DOHH2 (cell line): ENCODE data around the gene KCNK1.

ENCODE experiments used
- H3F3A ChIP-seq: fragments of 200-600 bp; sonication (generic), shearing (Covaris generic); 2 replicates; pipeline ENCODE4 v1.6.0; 2016; ENCODE audit warnings: antibody characterized with exemption, mild to moderate bottlenecking; ENCODE audit not compliant: control insufficient read depth, insufficient read depth
- H3K27ac ChIP-seq: fragments of 200-600 bp; sonication (generic); 2 replicates; pipeline ENCODE4 v1.5.1; 2014; ENCODE audit warnings: low read depth, mild to moderate bottlenecking, low read length, moderate library complexity
- H3K27me3 ChIP-seq: fragments of 200-600 bp; sonication (generic); 2 replicates; pipeline ENCODE4 v1.6.1; 2014; ENCODE audit warnings: mild to moderate bottlenecking, low read length, mixed read lengths; ENCODE audit not compliant: control insufficient read depth
- H3K36me3 ChIP-seq: fragments of 200-600 bp; sonication (generic); 2 replicates; pipeline ENCODE4 v1.6.1; 2014; ENCODE audit warnings: mild to moderate bottlenecking, low read length, moderate library complexity, mixed read lengths; ENCODE audit not compliant: control insufficient read depth
- H3K4me1 ChIP-seq: fragments of 200-600 bp; sonication (generic); 2 replicates; pipeline ENCODE4 v1.6.1; 2014; ENCODE audit warnings: mild to moderate bottlenecking, low read length, mixed read lengths; ENCODE audit not compliant: control insufficient read depth
- H3K4me2 ChIP-seq: fragments of 200-600 bp; sonication (generic); 2 replicates; pipeline ENCODE4 v1.6.0; 2014; ENCODE audit warnings: mild to moderate bottlenecking, low read length, moderate library complexity
- H3K4me3 ChIP-seq: fragments of 200-600 bp; sonication (generic); 2 replicates; pipeline ENCODE4 v1.5.1; 2014; ENCODE audit warnings: mild to moderate bottlenecking, low read length, mixed read lengths
- H3K79me2 ChIP-seq: fragments of 200-600 bp; sonication (generic); 2 replicates; pipeline ENCODE4 v1.6.1; 2014; ENCODE audit warnings: mild to moderate bottlenecking, low read length, mixed read lengths; ENCODE audit not compliant: control insufficient read depth
- H3K9me2 ChIP-seq: fragments of 200-600 bp; sonication (generic); replicated peaks from 2 replicates; pipeline ENCODE4 v1.6.1; 2014; ENCODE audit warnings: mild to moderate bottlenecking, low read length, mixed read lengths; ENCODE audit not compliant: control insufficient read depth
- H3K9me3 ChIP-seq: fragments of 200-600 bp; sonication (generic); 2 replicates; pipeline ENCODE4 v1.6.1; 2014; ENCODE audit warnings: antibody characterized with exemption, low read length, mixed read lengths; ENCODE audit not compliant: control insufficient read depth, insufficient read depth
- H4K20me1 ChIP-seq: fragments of 200-600 bp; sonication (generic); 2 replicates; pipeline ENCODE4 v1.6.0; 2014; ENCODE audit warnings: low read depth, mild to moderate bottlenecking, antibody characterized with exemption, low read length, moderate library complexity; ENCODE audit not compliant: control insufficient read depth, insufficient read depth
- EZH2phosphoT487 ChIP-seq: fragments of 200-600 bp; sonication (generic); IDR thresholded peaks from 2 replicates; pipeline ENCODE4 v1.6.1; 2017; ENCODE audit warnings: borderline replicate concordance, mild to moderate bottlenecking, antibody characterized with exemption, low read length, moderate library complexity, mixed read lengths
- TF ChIP-seq, protein P1 (sequence below): fragments of 200-600 bp; sonication (generic); IDR thresholded peaks from one replicate; pipeline ENCODE4 v1.5.1; 2014; ENCODE audit warnings: antibody characterized with exemption, mild to moderate bottlenecking, low read depth, low read length; ENCODE audit not compliant: poor library complexity, severe bottlenecking

The KCNK1 gene

DNA sequence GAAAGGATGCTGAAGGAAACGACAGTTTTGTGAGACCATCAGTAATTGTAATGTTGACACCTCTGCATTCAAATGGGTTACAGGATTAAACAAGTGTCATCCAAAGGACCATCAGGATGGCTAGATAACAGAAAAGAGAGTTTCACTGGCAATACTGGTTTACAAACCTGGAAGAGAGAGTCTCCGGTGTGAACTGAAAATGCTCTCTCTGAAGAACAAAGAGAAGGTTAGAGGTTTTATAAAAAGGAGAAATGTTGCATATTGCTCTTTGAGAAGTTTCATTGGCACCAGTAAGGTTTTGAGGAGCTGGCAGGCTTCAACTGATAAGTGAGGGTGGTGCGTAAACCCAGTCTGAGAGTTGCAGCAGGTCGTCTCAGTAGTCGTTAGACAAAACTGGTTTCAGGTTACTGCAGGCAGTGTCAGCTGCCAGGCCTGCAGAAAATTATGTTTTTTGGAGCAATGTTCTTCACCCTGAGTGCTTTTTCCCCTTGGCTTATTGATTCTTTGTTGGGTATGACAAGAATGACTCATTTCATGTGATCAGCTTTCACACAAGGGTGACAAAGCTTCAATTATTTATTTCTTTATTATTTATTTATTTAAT, 42.2 kb downstream of the KCNK1 start:
- Histone ChIP-seq H3K79me2 (no peaks in the 10 kb centered on the region), H3K4me2 (no peak overlapping the region), H3K9me3 (no peaks in the 10 kb centered on the region), H3K27ac (no peak overlapping the region), H3F3A (no peaks in the 10 kb centered on the region), H4K20me1 (no peaks in the 10 kb centered on the region), H3K4me3 (no peak overlapping the region), H3K27me3 (no peaks in the 10 kb centered on the region), H3K4me1 (no peaks in the 10 kb centered on the region), H3K9me2 (no peaks in the 10 kb centered on the region), H3K36me3 (no peaks in the 10 kb centered on the region)
- TF ChIP-seq, protein P1, sequence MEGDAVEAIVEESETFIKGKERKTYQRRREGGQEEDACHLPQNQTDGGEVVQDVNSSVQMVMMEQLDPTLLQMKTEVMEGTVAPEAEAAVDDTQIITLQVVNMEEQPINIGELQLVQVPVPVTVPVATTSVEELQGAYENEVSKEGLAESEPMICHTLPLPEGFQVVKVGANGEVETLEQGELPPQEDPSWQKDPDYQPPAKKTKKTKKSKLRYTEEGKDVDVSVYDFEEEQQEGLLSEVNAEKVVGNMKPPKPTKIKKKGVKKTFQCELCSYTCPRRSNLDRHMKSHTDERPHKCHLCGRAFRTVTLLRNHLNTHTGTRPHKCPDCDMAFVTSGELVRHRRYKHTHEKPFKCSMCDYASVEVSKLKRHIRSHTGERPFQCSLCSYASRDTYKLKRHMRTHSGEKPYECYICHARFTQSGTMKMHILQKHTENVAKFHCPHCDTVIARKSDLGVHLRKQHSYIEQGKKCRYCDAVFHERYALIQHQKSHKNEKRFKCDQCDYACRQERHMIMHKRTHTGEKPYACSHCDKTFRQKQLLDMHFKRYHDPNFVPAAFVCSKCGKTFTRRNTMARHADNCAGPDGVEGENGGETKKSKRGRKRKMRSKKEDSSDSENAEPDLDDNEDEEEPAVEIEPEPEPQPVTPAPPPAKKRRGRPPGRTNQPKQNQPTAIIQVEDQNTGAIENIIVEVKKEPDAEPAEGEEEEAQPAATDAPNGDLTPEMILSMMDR = no peak
- TF ChIP-seq EZH2phosphoT487 = no peak

DNA sequence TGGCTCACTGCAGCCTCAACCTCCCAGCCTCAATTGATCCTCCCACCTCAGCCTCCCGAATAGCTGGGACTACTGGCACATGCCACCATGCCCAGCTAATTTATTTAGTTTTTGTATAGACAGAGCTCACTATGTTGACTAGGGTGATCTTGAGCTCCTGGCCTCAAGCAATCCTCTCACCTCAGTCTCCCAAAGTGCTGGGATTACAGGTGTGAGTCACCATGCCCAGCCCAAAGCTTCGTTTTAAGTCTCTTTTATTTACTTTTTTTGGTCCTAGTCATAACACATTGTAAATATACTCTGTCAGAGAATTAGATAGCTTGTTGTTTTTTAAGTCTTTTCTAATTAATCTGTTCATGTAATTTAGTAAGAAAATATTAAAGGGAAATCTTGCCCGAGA, 42.8 kb downstream of the KCNK1 start:
- H3K4me2 ChIP-seq = no peak overlapping the region
- no peaks in the 10 kb centered on the region for H4K20me1 ChIP-seq
- no peak overlapping the region for H3K4me3 ChIP-seq
- no peaks in the 10 kb centered on the region for H3K36me3 ChIP-seq
- H3K27me3 ChIP-seq = no peaks in the 10 kb centered on the region
- no peaks in the 10 kb centered on the region for H3K9me2 ChIP-seq
- no peaks in the 10 kb centered on the region for H3K79me2 ChIP-seq
- TF ChIP-seq EZH2phosphoT487 = no peak
- TF ChIP-seq, protein P1 = no peak
- no peaks in the 10 kb centered on the region for H3K4me1 ChIP-seq
- no peaks in the 10 kb centered on the region for H3F3A ChIP-seq
- no peaks in the 10 kb centered on the region for H3K9me3 ChIP-seq
- H3K27ac ChIP-seq = no peak overlapping the region

DNA sequence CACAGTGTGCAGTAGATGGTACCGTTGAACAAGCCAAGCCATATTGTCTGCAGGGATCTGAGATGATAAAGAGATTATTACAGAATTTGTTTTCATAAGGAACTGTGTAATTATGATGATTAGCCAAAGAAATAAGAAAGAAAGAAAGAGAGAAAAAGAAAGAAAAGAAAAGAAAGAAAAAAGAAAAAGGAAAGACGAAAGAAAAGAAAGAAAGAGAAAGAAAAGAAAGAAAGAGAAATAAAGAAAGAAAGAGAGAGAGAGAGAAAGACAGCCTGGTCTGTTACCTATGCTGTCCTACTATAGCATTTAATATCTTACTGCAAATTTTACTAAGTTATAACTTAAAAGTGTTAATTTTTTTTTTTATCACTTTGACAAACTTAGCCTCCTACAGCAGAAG, 43.6 kb downstream of the KCNK1 start:
- H3K9me3 ChIP-seq = no peaks in the 10 kb centered on the region
- no peaks in the 10 kb centered on the region for H3K9me2 ChIP-seq
- no peak overlapping the region for H3K27ac ChIP-seq
- no peaks in the 10 kb centered on the region for H3K79me2 ChIP-seq
- H3K4me2 ChIP-seq = no peak overlapping the region
- no peaks in the 10 kb centered on the region for H4K20me1 ChIP-seq
- no peak overlapping the region for H3K4me3 ChIP-seq
- H3K4me1 ChIP-seq = no peaks in the 10 kb centered on the region
- H3F3A ChIP-seq = no peaks in the 10 kb centered on the region
- no peaks in the 10 kb centered on the region for H3K27me3 ChIP-seq
- TF ChIP-seq EZH2phosphoT487 = no peak
- TF ChIP-seq, protein P1 = no peak
- no peaks in the 10 kb centered on the region for H3K36me3 ChIP-seq
